Bronchial epithelial cell (primary cell): ENCODE measurements around the gene RIN1. TPM values are rescaled to one million over a fixed set of nuclear protein-coding genes. Genes with fewer than 3 reads are reported as not detected.

Source experiments
- DNase-seq: peaks from one replicate; pipeline ENCODE4 v3.0.0-alpha.2; 2010; ENCODE audit warnings: low read depth
- FAIRE-seq: peaks from 2 replicates; lab custom pipeline; 2011; peaks lifted over from hg19 to GRCh38; lab: Jason Lieb, UNC
- H3K27me3 ChIP-seq: 2 replicates; pipeline ENCODE4 v1.5.1; 2011; ENCODE audit warnings: low read length; ENCODE audit not compliant: control insufficient read depth, insufficient read depth
- H3K36me3 ChIP-seq: 2 replicates; pipeline ENCODE4 v1.5.1; 2011; ENCODE audit warnings: low read length; ENCODE audit not compliant: control insufficient read depth, insufficient read depth
- H3K4me3 ChIP-seq: 2 replicates; pipeline ENCODE4 v1.5.1; 2011; ENCODE audit warnings: mild to moderate bottlenecking, low read depth, low read length, control low read depth
- CTCF ChIP-seq: IDR thresholded peaks from 2 replicates; pipeline ENCODE4 v1.5.1; 2011; ENCODE audit warnings: mild to moderate bottlenecking, moderate library complexity, low read length, control low read depth, inconsistent platforms; ENCODE audit not compliant: insufficient read depth, severe bottlenecking
- total RNA-seq: library from RNA; depleted of rRNA; stranded (reverse); fragments of >200 nt; gene quantifications from 2 replicates; pipeline ENCODE4 v1.2.1, GENCODE V29; 2014

The RIN1 gene
- total RNA-seq, 1 donor from 2014 or later = 19.0 TPM

DNA sequence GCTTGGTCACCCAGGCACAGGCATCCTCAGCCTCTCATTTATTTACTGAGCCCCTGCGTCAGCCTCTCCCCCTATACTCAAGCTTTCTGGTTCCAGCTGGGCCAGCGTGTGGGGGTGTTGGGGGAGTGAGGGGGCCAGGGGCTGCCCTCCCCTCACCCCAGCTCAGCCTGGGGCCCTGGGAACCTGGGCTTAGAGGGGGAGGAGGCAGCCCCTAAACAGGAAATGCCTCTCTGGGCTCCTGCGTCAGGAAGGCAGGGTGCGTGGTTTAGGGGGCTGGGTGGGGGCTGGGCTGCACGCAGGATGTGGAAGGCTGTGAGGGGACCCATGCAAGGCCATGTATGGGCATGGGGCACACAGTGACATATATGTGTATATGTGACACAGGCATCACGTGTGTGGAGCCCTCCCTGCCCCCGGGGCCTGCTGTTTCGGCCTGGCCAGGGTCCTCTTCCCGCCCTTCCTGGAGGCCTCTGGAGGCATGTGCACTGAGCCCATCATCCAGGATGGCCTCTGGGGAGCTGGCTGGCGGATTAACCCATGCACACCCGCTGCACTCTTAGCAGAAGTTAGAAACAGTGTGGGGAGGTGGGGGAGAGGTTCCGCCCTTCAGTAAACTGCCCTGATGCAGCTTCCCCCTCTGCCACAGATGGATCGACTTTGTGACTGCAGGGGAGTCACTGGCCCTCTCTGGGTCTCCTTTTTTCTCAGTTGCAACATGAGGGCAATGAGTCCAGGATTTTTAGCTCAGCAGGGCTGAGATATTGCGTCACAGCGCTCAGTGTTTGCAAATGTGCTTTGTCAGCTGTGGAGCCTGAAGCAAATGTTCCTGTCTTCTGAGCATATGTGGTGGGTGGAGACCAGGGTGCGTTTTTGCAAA lies 18.3 kb downstream of the RIN1 start:
- Histone ChIP-seq H3K4me3 (no peak overlapping the region), H3K27me3 (peaks cover 2% of the 10 kb centered on the region), H3K36me3 (no peaks in the 10 kb centered on the region)
- FAIRE-seq (peak; percentile 47), DNase-seq (peak; percentile 71)
- TF ChIP-seq CTCF = no peak

DNA sequence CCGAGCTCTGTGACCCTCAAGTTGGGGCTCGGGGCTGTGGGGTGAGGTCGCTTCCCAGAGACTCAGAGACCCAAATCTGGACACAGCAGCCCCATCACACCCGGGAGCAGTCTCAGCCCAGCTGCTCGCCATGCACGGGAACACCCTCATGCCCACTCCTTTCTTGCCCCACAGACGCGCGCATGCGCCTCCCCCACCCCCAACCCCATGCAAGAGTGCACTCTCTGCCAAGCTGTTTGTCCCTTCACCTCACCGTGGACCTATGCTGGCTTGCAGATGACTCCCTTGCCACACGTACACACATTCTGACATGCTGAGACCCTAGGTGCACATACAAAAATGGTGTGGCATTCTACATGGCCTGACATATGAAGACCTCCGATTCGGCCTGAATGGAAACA lies 18.9 kb downstream of the RIN1 start:
- no peak overlapping the region for H3K4me3 ChIP-seq

DNA sequence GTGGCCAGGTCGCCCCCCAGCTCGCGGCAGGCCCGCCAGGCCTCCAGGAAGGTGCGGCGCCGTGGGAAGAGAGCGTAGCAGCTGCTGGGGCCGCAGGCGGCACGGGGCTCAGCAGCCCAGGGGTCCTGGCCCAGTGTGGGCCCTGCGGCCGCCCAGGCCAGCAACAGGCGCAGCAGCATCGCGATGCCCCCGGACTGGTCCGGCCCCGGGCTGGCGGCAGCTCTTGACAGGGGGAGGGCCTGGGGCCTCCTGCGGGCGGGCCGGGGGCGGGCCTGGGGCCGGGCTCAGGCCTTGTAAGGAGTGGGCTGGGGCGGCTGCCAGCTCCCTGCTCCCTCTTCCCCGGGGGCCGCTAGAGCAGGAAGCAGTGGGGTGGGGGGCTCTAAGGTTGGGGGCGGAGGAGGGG lies 19.4 kb downstream of the RIN1 start, which contains the start of gene CD248:
Gene CD248 (minus strand): TSS at position 196 of the 403 bp plus-strand sequence. CDS start 17 bp downstream, at position 179.
- Histone ChIP-seq H3K27me3 (peaks cover 2% of the 10 kb centered on the region), H3K36me3 (no peaks in the 10 kb centered on the region), H3K4me3 (no peak within 1 kb of the TSS)
- no peak for FAIRE-seq
- TF ChIP-seq CTCF = no peak
- no peak for DNase-seq

More for the DNA sequence above, 18.9 kb downstream of the RIN1 start:
- no peaks in the 10 kb centered on the region for H3K36me3 ChIP-seq
- no peak for FAIRE-seq
- TF ChIP-seq CTCF = no peak
- H3K27me3 ChIP-seq = peaks cover 2% of the 10 kb centered on the region
- DNase-seq = no peak

DNA sequence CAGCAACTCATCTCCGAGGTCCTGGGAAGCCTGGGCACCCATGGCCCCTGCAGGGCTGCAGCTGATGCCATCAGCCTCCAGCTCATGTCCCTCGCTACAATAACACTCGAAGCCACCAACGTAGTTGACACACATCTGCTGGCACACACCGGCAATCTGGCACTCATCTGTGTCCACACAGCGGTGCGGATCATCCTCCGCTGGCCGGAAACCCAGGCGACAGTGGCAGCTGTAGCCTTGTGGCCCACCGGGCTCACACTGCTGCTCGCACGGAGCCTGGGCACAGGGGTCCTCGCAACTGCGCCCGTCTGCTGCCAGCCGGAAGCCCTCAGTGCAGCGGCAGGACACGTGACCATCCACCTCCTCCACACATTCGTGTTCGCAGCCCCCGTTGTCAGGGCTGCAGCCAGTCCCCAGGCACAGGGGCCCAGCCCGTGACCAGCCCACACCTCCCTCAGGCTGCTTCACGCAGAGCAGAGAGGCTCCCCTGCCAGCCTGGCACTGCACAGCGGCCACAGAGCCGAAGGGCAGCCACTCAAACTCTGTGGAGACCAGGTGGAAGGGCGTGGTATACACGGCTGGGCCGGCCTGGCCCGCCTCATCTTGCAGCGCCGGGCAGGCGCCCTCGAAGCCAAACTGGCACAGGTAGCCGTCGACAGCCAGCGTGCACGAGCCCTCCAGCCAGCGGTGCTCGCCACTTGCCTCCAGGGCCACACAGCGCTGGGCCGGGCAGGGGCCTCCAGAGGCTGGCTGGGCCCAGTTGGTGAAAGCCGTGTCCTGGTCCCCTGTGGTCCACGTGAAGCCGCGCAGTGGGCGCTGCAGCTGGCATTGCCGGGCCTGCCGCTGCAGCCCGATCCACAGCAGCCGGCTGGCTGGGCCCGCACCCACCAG lies 20.1 kb downstream of the RIN1 start:
- FAIRE-seq (no peak), DNase-seq (no peak)
- Histone ChIP-seq H3K36me3 (no peaks in the 10 kb centered on the region), H3K27me3 (peaks cover 2% of the 10 kb centered on the region), H3K4me3 (no peak overlapping the region)
- no peak for TF ChIP-seq CTCF

- Histone ChIP-seq H3K36me3 (no peaks in the 10 kb centered on the region), H3K27me3 (peaks cover 2% of the 10 kb centered on the region), H3K4me3 (no peak overlapping the region)
- no peak for FAIRE-seq
- TF ChIP-seq CTCF = no peak
- no peak for DNase-seq
Observed at GRCh38 chr11:66315498-66315885, 20.7 kb downstream of the RIN1 start.
